ENCODE results near the gene SLC19A1.

The SLC19A1 gene

GRCh38 chr21:45451091-45451740 is 91.0 kb downstream of the SLC19A1 start:
- FAIRE-seq, result no peak
- TF ChIP-seq TAF1 (IDR thresholded peaks at IDR 0.05; ENCODE audit: borderline replicate concordance, low read depth, low read length) (no peak), POLR2AphosphoS5 (IDR thresholded peaks at IDR 0.05; ENCODE audit: low read depth, low read length) (no peak), POLR2A (IDR thresholded peaks at IDR 0.05; ENCODE audit: low read depth, low read length) (no peak)
- DNase-seq (ENCODE audit: insufficient read length), result no peak

DNA sequence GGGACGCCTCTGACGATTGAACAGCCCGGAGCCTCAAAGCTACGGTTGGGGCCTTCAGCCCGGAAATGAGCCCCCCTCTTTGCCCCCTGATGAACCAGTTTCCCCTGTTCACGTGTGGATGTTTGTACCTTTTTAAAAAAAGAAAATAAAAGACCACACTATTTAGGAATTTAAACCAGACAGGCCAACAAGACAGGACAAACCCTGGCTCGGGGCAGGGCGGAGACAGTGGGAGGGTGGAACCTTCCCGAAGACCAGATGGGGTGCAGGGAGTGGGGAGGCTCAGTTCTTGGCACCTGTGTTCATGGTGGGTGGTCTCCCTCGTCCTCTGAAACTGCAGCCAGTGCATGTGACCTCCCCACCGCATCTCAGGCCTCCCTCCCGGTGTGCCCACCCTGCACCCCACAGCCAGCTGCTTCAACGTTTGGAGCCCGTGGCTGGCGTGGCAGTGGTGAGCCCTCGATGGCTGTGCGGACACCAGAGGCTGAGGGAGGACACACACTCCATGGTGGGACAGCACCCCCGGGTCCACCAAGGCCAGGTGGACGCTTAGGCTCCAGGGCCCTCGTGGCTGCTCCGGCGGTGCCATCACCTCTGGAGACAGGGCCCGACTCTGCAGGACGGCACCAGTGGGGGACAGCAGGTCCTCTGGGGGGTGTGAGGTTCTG is 91.7 kb downstream of the SLC19A1 start:
- DNase-seq (ENCODE audit: insufficient read length) (no peak), FAIRE-seq (no peak)
- no peak for TF ChIP-seq TAF1 (IDR thresholded peaks at IDR 0.05; ENCODE audit: borderline replicate concordance, low read depth, low read length)
- no peak for TF ChIP-seq POLR2A (IDR thresholded peaks at IDR 0.05; ENCODE audit: low read depth, low read length)
- TF ChIP-seq POLR2AphosphoS5 (IDR thresholded peaks at IDR 0.05; ENCODE audit: low read depth, low read length), result no peak

GRCh38 chr21:45449658-45450422 is 92.4 kb downstream of the SLC19A1 start:
- TF ChIP-seq TAF1 (IDR thresholded peaks at IDR 0.05; ENCODE audit: borderline replicate concordance, low read depth, low read length) (no peak), POLR2A (IDR thresholded peaks at IDR 0.05; ENCODE audit: low read depth, low read length) (no peak), POLR2AphosphoS5 (IDR thresholded peaks at IDR 0.05; ENCODE audit: low read depth, low read length) (no peak)
- DNase-seq (ENCODE audit: insufficient read length) (no peak), FAIRE-seq (no peak)

DNA sequence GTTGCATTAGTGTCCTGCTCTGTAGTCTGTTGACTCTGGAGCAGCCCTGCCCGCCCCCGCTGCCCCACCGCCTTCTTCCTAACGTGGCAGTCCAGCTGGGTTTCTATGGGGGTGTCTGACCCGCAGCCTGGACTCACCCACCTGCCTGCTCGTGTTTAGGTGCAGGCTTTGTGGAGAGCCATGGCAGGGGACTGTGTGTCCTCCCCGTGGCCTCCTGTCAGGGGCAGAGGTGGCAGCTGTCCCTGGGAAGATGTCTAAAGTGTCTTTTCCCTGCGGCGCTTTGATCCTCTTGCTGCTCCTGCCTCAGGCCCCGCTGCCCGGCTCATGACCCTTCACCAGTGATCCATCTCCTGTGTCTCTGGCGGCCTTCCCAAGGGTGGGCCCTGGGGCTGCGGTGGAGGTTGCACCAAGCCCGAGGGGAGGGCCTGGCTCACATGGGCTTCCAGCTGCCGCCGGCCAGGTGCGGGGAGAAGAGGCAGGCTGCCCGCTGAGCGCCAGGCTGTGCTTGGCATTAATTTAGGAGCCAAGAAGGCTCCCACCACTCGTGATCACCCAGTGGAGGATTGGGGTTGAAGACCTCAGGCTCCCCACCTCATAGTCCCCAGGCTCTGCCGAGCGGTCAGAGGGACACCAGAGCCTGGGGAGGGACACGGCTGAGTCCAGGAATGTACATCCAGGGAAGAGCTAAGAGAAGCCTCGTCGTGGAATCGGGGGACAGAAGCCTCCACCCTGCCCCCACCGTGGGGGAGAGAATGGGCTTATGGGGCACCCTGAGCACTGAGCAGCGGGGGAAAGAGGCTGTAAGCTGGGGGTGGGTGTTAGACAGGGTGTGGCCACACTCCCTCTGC is 93.2 kb downstream of the SLC19A1 start:
- FAIRE-seq (no peak), DNase-seq (ENCODE audit: insufficient read length) (no peak)
- TF ChIP-seq POLR2AphosphoS5 (IDR thresholded peaks at IDR 0.05; ENCODE audit: low read depth, low read length) (no peak), TAF1 (IDR thresholded peaks at IDR 0.05; ENCODE audit: borderline replicate concordance, low read depth, low read length) (no peak), POLR2A (IDR thresholded peaks at IDR 0.05; ENCODE audit: low read depth, low read length) (no peak)

DNA sequence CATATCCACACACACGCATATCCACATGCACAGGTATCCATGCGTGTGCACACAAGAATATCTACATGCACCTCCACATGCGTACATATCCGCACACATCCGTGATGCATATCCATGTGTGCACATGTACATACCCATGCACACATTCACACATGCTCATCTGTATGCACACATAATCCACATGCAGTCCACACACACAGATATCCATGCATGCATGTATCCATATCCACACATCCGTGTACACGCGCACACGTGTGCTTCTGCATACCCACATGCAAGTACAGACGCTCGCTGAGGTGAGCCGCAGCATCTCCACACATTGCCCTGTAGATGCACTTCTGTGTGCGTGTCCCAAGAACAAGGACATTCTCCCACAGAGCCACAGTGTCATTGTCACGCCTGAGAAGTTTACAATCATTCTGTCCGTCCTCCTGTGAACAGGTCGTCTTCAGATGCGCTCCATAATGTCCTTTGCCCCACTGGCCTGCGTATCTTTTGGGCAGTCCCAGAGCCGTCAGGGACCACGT is 93.9 kb downstream of the SLC19A1 start:
- TF ChIP-seq POLR2AphosphoS5 (IDR thresholded peaks at IDR 0.05; ENCODE audit: low read depth, low read length) (no peak), TAF1 (IDR thresholded peaks at IDR 0.05; ENCODE audit: borderline replicate concordance, low read depth, low read length) (no peak), POLR2A (IDR thresholded peaks at IDR 0.05; ENCODE audit: low read depth, low read length) (no peak)
- FAIRE-seq (no peak), DNase-seq (ENCODE audit: insufficient read length) (no peak)
